ENCODE data around the gene BLTP1.
"Not testable (repeated sequence)": the region's sequence is repeated elsewhere in the genome, so short reads cannot be mapped to it uniquely, and the experiment has no call there.

The BLTP1 gene, protein sequence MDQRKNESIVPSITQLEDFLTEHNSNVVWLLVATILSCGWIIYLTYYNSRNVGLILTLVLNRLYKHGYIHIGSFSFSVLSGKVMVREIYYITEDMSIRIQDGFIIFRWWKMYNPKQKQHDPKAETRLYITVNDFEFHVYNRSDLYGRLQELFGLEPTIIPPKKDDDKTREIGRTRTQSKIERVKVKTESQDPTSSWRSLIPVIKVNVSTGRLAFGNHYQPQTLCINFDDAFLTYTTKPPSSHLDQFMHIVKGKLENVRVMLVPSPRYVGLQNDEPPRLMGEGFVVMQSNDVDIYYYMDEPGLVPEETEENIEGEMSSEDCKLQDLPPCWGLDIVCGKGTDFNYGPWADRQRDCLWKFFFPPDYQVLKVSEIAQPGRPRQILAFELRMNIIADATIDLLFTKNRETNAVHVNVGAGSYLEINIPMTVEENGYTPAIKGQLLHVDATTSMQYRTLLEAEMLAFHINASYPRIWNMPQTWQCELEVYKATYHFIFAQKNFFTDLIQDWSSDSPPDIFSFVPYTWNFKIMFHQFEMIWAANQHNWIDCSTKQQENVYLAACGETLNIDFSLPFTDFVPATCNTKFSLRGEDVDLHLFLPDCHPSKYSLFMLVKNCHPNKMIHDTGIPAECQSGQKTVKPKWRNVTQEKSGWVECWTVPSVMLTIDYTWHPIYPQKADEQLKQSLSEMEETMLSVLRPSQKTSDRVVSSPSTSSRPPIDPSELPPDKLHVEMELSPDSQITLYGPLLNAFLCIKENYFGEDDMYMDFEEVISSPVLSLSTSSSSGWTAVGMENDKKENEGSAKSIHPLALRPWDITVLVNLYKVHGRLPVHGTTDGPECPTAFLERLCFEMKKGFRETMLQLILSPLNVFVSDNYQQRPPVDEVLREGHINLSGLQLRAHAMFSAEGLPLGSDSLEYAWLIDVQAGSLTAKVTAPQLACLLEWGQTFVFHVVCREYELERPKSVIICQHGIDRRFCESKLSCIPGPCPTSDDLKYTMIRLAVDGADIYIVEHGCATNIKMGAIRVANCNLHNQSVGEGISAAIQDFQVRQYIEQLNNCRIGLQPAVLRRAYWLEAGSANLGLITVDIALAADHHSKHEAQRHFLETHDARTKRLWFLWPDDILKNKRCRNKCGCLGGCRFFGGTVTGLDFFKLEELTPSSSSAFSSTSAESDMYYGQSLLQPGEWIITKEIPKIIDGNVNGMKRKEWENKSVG (N-terminal part only)

DNA sequence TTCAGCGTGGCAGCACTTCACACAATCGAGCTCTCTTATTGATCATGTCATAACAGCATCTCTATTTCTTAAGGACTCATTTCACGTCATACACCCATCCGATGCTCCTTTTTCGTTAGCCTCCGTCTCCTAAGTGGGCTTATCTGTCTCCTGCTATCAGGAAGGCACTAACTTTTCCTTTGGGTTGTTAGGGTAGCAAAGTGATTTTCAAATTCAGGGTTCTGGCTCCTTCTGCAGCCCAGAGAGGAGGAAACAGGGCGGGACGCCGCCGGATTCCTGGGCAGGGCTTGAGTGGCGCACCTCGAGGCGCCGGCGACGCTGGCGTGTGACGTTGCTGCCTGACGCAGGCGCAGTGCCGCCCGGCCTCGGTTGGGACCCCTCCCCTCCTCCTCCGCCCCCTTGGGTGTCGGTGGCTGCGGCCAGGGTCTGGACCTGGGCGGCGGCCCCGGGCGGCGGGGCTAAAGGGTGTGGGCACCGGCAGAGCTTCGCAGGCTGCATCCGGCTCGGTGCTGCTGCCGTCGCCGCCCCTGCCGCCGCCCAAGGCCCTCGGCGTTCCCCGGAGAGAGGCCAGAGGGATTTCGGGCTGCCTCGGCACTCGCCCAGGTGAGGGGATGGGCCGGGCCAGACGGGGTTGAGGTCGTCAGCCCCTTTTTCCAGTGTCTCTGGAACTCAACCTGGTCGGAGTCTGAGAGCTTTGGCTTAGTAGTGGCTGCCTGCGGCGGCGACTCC is at the start of gene BLTP1:
TSS of gene BLTP1 (plus strand) at position 350 of the 729 bp plus-strand sequence. CDS start 18,317 bp downstream, outside the sequence.
- peak; percentile 82 to 96 (median 92) for DNase-seq
- intact Hi-C loops (cut with DNase I), result no loop called here

DNA sequence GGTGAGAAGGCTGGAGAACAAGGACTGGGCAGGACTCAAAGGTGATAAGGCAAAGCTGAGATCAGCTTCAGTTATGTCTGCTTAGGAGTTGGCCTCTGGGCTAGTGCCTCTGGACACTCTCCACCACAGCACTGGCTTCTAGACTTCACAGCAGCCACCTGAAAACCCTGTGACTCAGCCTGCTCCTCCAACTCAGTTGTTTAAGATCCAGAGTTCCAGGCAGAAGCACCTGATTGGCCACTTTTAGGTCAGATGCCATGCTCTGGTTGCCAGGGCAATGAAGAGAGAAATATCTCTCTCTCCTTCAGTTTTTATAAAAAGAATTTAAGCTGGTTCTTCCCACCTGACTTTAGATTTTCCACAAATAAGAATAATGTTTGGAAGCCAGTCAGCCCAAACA is 47.9 kb upstream of the BLTP1 start:
- intact Hi-C loops (cut with DNase I), result no loop called here

DNA sequence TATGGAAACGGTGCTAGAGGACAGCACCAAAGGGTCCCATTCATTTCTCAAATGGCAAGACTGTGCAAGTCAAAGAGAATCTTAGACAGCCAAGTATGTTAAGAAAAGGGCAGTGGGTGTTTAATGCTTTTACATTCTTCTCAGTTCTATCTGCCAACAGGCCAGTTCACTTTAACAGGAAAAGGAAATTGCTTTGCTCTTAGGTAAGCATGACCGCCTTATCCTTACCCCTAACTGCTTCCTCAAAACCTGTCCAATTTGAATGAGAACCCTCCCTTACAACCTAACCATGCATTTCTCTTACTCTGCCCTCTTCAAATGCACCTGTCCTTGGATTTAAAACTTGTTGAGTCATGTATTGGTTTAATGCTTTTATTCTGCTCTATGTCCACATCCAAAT is 44.5 kb upstream of the BLTP1 start:
- intact Hi-C loops (cut with DNase I), result no loop called here
- DNase-seq, result no peak

More for the DNA sequence above, 47.9 kb upstream of the BLTP1 start:
- DNase-seq, result peak in 21 of 42 donors; percentile 1 to 54 (median 10)

DNA sequence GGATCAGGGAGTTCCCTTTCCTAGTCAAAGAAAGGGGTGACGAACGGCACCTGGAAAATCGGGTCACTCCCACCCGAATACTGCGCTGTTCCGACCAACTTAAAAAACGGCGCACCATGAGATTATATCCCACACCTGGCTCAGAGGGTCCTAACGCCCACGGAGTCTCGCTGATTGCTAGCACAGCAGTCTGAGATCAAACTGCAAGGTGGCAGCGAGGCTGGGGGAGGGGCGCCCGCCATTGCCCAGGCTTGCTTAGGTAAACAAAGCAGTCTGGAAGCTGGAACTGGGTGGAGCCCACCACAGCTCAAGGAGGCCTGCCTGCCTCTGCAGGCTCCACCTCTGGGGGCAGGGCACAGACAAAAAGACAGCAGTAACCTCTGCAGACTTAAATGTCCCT is 41.8 kb upstream of the BLTP1 start:
- intact Hi-C loops (cut with DNase I); DNase-seq: not testable (repeated sequence)

DNA sequence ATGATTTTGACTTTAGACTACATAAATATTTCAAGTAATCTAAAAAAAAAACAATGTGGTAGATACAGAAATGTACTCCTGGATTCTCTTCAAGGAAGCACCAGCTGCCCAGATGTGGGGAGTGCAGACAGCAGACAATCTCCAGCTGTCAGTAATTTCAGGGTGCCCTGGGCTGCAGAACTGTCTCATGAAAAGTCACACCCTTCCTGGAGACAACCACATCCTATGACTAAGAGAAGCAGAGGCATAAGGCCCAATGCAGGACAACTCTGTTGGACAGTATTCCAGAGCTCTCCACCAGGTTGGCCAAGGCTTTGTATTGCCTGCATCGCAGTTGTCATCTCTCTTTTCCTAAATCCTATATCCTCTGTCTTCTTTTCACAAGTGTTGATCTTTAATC is 34.4 kb upstream of the BLTP1 start:
- no peak for DNase-seq
- intact Hi-C loops (cut with DNase I), result no loop called here

DNA sequence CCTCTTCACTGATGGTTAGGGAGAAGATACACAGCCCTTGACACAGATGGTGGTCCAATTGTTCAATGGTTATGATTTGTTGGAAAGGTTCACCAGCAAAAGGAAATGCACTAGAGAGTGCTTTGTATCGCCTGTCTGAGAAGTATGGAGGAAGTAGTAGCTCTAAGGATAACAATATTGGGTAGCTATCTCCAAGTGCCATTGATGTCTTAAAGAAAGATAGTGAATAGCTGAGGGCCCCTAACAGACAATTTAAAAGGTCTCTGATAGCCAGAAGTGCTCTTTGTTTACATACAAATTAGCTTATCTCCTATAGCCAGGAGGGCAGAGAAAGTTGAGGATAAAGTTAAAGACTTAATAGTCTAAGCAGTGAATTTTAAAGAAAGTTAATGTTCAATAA is 33.9 kb upstream of the BLTP1 start:
- no peak for DNase-seq

DNA sequence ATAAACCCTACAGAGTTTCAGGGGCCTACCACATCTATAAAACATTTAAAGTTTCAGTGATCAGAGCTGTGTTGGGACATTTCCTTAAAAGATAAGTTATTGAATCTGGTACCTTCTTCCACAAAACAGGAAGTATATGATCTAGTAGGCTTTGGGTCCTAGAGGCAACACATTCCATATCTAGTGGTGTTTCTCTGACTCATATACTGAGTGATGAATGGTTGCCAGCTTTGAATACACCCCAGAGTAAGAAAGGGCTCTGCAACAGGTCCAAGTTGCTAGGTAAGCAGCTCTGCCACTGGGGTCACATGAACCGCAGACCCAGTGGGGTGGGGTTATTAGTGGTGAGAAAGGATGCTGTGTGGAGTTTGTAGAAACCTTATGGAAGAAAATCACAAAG is 32.4 kb upstream of the BLTP1 start:
- intact Hi-C loops (cut with DNase I), result no loop called here
- no peak for DNase-seq

More for the DNA sequence above, 33.9 kb upstream of the BLTP1 start:
- intact Hi-C loops (cut with DNase I), result no loop called here

DNA sequence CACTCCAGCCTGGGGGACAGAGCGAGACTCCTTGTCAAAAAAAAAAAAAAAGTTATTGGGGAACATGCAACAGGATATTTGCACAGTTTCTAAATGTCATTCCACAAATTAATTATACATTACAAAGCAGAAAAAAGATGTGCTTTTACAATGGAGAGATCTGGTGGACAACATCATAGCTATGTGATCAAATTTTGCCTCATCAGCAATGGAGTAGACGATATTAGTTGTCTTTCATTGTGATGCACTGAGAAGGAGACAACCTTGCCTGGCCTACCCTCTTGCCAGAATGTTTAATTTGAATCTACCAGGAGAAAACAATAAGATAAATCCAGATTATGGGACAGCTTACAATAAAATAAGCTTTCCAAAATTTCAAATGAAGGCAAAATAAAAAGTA is 30.5 kb upstream of the BLTP1 start:
- DNase-seq, result no peak
- intact Hi-C loops (cut with DNase I), result no loop called here

DNA sequence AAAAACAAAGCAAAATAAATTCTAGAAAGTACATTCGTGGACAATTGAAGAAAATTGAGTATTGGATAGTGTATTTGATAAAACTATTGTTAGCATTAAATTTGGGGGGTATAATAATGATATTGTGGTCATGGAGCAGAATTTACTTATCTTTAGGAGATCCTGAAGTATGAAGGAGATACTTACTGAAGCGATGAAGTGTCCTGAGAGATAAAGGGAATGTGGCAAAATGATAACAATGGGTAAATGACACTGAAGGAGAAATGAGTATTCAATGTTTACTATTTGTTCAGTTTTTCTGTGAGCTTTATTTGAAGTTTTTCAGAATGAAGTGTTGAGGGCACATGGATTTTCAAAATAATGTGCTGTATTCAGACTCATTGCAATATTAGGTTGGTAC is 30.0 kb upstream of the BLTP1 start:
- DNase-seq, result no peak
- intact Hi-C loops (cut with DNase I), result no loop called here

DNA sequence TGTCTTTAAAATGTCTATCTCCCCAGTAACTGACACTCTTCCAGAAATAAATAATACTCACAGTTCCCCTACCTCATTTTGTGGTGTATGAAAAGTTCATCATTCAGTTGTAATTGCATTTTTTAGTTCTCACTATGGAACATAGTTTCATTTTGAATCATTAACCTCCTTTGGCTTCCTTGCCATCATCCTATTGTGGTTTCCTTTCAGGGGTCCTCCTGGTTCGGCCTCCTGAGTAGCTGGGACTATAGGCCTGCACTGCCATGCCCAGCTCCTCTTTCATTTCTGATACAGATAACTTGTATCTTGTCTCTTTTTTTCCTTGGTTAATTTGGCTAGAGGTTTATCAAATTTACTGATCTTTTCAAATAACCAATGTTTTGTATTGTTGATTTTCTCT is 23.1 kb upstream of the BLTP1 start:
- no peak for DNase-seq
- intact Hi-C loops (cut with DNase I), result no loop called here

DNA sequence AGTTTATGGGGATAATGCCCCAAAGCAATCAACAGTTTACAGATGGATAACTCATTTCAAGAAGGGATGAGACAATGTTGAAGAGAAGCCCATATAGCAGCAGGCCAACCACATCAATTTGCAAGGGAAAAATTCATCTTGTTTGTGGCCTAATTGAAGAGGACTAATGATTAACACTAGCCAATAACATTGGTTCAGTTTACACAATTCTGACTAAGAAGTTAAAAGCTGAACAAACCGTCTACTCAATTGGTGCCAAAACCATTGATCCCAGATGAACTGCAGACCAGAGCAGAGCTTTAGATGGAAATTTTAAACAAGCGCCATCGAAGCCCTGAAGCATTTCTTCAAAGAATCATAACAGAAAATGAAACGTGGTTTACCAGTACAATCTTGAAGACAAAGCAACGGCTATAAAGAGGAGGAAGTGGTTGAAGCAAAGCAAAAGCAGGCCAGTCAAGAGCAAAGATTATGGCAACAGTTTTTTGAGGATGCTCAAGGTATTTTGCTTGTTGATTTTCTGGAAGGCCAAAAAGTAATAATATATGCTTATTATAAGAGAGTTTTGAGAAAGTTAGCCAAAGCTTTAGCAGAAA is 20.5 kb upstream of the BLTP1 start:
- DNase-seq, result no peak
- intact Hi-C loops (cut with DNase I), result no loop called here

DNA sequence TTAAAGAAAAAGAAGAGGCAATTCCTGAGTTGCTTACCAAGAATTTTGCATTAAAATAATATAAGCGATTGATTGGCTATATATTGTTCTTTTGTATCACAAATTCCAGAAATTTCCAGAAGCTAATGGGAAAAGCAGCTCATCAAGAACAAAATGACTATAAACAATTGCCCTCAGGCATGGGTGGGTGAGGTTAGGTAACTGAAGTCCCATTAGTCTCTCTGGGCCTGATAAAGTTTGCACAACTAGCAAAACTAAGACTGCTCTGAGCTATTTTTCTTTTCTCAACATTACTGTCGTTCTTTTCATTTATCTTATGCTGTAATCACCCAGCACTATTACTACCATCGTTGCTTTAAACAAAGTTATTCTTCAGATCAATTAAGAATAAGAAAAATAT is 19.2 kb upstream of the BLTP1 start:
- intact Hi-C loops (cut with DNase I), result no loop called here

DNA sequence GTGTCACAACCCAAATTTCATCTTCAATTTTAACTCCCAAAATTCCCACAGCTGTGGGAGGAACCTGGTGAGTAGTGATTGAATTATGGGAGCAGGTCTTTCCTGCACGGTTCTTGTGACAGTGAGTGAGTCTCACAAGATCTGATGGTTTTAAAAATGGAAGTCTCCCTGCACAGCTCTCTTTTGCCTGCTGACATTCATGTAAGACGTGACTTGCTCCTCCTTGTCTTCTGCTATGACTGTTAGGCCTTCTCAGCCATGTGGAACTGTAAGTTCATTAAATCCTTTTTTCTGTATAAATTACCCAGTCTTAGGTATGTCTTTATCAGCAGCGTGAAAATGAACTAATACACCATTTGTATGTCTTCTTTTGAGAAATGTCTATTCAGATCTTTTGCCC is 13.0 kb upstream of the BLTP1 start:
- intact Hi-C loops (cut with DNase I), result no loop called here

More for the DNA sequence above, 19.2 kb upstream of the BLTP1 start:
- DNase-seq, result no peak

DNA sequence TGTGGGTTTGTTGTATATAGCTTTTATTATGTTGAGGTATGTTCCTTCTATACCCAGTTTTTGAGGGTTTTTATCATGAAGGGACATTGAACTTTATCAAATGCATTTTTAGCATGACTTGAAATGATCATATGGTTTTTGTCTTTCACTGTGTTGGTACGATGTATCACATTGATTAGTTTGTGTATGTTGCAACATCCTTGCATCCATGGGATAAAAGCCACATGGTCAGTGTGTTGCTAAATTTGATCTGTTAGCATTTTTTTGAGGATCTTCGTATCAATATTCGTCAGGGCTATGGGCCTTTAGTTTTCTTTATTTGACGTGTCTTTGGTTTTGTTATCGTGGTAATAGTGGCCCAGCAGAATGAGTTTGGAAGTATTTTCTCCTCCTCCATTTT is 11.3 kb upstream of the BLTP1 start:
- no peak for DNase-seq
- intact Hi-C loops (cut with DNase I), result no loop called here

More for the DNA sequence above, 13.0 kb upstream of the BLTP1 start:
- DNase-seq, result no peak

DNA sequence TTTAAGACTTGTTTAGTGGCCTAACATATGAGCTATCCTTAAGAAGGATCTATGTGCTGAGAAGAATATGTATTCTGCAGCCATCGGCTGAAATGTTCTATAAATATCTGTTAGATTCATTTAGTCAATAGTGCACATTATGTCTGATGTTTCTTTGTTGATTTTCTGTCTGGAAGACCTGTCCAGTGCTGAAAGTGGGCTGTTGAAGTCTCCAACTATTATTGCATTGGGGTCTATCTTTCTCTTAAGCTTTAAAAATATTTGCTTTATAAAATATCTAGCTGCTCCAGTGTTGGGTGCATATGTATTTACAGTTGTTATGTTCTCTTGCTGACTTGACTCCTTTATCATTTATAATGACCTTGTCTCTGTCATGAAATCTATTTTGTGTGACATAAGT is 9.4 kb upstream of the BLTP1 start:
- intact Hi-C loops (cut with DNase I), result no loop called here
- no peak for DNase-seq

DNA sequence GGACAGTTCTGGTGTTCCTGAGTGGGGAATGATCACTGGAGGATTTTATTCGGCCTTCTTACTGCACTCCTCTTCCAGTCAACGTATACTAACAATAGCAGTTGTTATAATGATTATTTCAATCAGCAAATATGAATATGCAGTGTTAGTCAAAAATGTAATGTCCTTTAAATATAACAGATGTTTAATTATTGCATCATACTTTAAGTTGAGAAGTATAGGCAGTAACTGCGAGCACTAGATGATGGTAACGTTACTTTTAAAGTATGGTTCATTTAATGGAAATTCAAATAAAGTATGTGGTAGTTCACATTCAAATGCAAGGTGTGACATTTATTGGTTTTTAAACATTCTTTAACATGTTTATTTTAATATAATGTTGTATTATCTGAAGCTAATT is 5.5 kb upstream of the BLTP1 start:
- intact Hi-C loops (cut with DNase I), result no loop called here

DNA sequence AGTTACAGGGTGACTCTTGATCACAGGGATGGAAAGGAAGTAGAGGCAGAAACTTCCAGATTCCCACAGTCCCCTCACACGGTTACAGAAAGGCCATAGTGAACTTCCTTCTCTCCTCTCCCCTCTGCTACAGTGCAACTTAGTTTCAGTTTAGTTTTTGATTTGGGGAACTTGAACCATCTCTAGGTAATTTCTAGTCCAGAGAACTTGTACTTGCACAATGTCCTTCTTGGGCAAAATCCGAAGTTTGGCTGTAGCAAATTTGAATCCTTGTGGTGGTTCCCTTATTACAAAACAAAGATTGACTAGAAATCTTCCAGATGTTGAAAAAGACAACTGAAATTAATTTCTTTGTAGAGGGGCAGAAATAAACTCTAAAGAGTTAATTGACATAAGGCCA is 1.2 kb upstream of the BLTP1 start:
- intact Hi-C loops (cut with DNase I), result no loop called here
- no peak for DNase-seq

More for the DNA sequence above, 5.5 kb upstream of the BLTP1 start:
- DNase-seq, result no peak

DNA sequence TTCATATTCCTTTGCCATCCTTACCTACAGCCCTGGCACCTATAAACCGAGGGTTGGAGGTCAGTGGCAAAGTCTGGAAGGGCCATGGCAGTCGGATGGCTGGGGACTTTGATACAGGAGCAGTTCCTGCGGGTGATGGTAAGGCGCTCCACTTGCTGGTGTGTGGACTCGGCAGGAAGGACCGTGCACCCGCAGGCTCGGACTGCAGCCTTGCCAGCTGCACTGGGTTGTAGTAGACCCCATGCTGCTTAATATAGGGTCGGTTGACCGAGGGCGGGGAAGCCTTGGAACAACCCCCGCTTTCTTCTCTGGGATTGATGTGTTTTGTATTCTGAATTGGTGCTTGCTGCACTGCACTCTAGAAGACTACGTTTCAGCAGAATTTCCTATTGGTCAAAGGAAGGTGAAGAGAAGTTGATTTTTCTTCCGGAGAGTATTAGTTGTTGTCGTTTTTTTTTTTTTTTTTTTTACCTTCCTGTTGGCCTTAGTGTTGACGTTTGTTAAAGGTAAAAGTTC is 638 bp downstream of the BLTP1 start:
- intact Hi-C loops (cut with DNase I), result no loop called here
- peak; percentile 28 to 76 (median 53) for DNase-seq

All from head of caudate nucleus (tissue), 42 donors.